Measurements from ENCODE around the gene PKP3. TPM values are rescaled to one million over a fixed set of nuclear protein-coding genes. Genes with fewer than 3 reads are reported as not detected.

PKP3 gene
- total RNA-seq, 2 experiments from 2014 or later: not detected

- no peaks in the 10 kb centered on the region for H3K36me3 ChIP-seq (ENCODE audit: insufficient read depth, low read length)
- no peaks in the 10 kb centered on the region for H3K79me2 ChIP-seq (ENCODE audit: insufficient read depth, low read depth, low read length)
- no TSS peak for BruUV-seq (replicated peaks)
- peak overlapping the region; percentile 54 for H3K4me3 ChIP-seq (ENCODE audit: low read depth, low read length, poor library complexity, severe bottlenecking)
- ChIA-PET CTCF (ENCODE audit: unreplicated experiment) (interaction anchor here (0.6 kb wide), 1 partner anchor 13 kb away, joined by 3 read pairs; no protein-coding TSS in a partner anchor), POLR2A (interaction anchor here (1.2 kb wide), 1 partner anchor 140 kb away, joined by 4 read pairs; no protein-coding TSS in a partner anchor)
- intact Hi-C loops (cut with micrococcal nuclease; ENCODE audit: unreplicated experiment): no loop called here
- TF ChIP-seq, protein P1, sequence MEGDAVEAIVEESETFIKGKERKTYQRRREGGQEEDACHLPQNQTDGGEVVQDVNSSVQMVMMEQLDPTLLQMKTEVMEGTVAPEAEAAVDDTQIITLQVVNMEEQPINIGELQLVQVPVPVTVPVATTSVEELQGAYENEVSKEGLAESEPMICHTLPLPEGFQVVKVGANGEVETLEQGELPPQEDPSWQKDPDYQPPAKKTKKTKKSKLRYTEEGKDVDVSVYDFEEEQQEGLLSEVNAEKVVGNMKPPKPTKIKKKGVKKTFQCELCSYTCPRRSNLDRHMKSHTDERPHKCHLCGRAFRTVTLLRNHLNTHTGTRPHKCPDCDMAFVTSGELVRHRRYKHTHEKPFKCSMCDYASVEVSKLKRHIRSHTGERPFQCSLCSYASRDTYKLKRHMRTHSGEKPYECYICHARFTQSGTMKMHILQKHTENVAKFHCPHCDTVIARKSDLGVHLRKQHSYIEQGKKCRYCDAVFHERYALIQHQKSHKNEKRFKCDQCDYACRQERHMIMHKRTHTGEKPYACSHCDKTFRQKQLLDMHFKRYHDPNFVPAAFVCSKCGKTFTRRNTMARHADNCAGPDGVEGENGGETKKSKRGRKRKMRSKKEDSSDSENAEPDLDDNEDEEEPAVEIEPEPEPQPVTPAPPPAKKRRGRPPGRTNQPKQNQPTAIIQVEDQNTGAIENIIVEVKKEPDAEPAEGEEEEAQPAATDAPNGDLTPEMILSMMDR (conservative IDR thresholded peaks at IDR 0.05; ENCODE audit: low read length): no peak
- no peak for TF ChIP-seq EZH2phosphoT487 (IDR thresholded peaks at IDR 0.05; ENCODE audit: borderline replicate concordance, low read depth, low read length)
- peak overlapping the region; percentile 46; the same call in 1 of the 2 replicates for H2AFZ ChIP-seq (ENCODE audit: low read length)
- H3K27ac ChIP-seq (ENCODE audit: low read depth, low read length, poor library complexity, severe bottlenecking): no peak overlapping the region
- no peaks in the 10 kb centered on the region for H3K9me3 ChIP-seq (ENCODE audit: low read length)
- peak overlapping the region; percentile 39 for H3K4me2 ChIP-seq (ENCODE audit: low read length)
- no peaks in the 10 kb centered on the region for H4K20me1 ChIP-seq (ENCODE audit: insufficient read depth, low read length)
- DNase-seq (ENCODE audit: low spot score): peak; percentile 49
- H3K9me2 ChIP-seq (ENCODE audit: insufficient read depth, low read length): no peaks in the 10 kb centered on the region
- H3K4me1 ChIP-seq (ENCODE audit: insufficient read depth, low read length, poor library complexity, severe bottlenecking): peaks cover 23% of the 10 kb centered on the region
Observed at GRCh38 chr11:414318-414857, 20.4 kb downstream of the PKP3 start.

DNA sequence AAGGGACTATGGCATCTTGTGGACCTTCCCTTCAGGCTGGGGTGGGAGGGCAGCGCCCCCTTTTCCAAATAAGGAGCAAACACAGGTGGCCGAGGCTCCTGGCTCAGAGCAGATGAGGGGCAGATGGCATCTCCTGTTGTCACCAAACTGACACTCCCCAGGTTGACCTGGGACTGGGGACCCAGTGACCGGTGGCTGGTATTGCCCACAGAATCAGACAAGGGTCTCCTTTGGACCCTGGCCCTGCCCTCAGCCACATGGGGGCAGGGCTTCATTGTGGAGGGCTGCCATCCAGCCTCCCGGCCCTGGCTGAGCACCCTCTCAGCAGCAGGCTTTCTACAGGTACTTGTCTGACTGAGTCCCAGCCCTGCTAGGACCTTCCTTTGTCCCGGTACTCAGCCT lies 21.6 kb downstream of the PKP3 start:
- peaks cover 23% of the 10 kb centered on the region for H3K4me1 ChIP-seq (ENCODE audit: insufficient read depth, low read length, poor library complexity, severe bottlenecking)
- no peak overlapping the region; the same call in 1 of the 2 replicates for H2AFZ ChIP-seq (ENCODE audit: low read length)
- BruUV-seq (replicated peaks): no TSS peak
- no peaks in the 10 kb centered on the region for H3K79me2 ChIP-seq (ENCODE audit: insufficient read depth, low read depth, low read length)
- no peaks in the 10 kb centered on the region for H3K9me2 ChIP-seq (ENCODE audit: insufficient read depth, low read length)
- ChIA-PET POLR2A (no interaction called here), CTCF (ENCODE audit: unreplicated experiment) (interaction anchor here (0.6 kb wide), 1 partner anchor 134 kb away, joined by 4 read pairs; no protein-coding TSS in a partner anchor)
- H3K4me2 ChIP-seq (ENCODE audit: low read length): peak overlapping the region; percentile 39; the same call in 1 of the 2 replicates
- no peaks in the 10 kb centered on the region for H3K36me3 ChIP-seq (ENCODE audit: insufficient read depth, low read length)
- no peaks in the 10 kb centered on the region for H4K20me1 ChIP-seq (ENCODE audit: insufficient read depth, low read length)
- intact Hi-C loops (cut with micrococcal nuclease; ENCODE audit: unreplicated experiment): no loop called here
- TF ChIP-seq EZH2phosphoT487 (IDR thresholded peaks at IDR 0.05; ENCODE audit: borderline replicate concordance, low read depth, low read length): no peak
- TF ChIP-seq, protein P1 (conservative IDR thresholded peaks at IDR 0.05; ENCODE audit: low read length): peak; percentile 35
- no peak overlapping the region for H3K27ac ChIP-seq (ENCODE audit: low read depth, low read length, poor library complexity, severe bottlenecking)
- no peaks in the 10 kb centered on the region for H3K9me3 ChIP-seq (ENCODE audit: low read length)
- H3K4me3 ChIP-seq (ENCODE audit: low read depth, low read length, poor library complexity, severe bottlenecking): no peak overlapping the region
- DNase-seq (ENCODE audit: low spot score): no peak

DNA sequence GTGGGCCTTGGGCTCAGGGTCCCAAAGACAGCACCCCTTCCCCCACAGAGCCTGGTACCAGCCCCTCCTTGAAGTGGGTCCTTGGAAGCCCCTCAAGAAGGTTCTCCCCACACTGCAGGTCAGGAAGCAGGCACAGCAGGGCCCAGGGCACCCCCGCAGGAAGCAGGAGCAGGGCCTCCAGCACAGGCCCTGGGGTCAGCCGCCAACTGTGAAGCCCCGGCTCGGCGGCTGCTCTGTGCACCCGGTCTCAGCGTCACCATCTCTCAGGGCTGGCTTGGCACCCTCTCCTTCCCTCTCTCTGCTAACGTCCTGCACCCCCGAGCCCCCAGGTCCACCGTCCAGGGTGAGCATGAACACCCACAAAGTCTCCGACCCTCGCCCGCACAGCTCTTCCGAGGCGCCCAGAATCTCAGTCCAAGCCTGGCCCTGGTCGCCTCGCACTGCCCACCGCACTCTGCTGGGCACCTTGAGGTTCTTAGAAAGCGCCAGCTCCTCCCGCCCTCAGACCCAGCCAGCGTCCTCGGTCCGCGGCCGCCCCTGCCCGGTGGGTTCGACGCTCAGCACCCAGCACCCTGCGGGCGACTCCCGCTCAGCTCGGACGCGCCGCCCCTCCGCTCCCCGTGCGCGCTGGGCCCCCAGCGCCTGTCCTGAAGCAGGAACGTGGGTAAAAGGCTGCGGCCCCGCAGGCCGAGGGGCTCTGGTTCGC lies 22.2 kb downstream of the PKP3 start:
- no peak overlapping the region for H2AFZ ChIP-seq (ENCODE audit: low read length)
- no peak for DNase-seq (ENCODE audit: low spot score)
- intact Hi-C loops (cut with micrococcal nuclease; ENCODE audit: unreplicated experiment): no loop called here
- no peaks in the 10 kb centered on the region for H3K9me2 ChIP-seq (ENCODE audit: insufficient read depth, low read length)
- no peaks in the 10 kb centered on the region for H3K36me3 ChIP-seq (ENCODE audit: insufficient read depth, low read length)
- no TSS peak for BruUV-seq (replicated peaks)
- H3K4me2 ChIP-seq (ENCODE audit: low read length): no peak overlapping the region
- TF ChIP-seq EZH2phosphoT487 (IDR thresholded peaks at IDR 0.05; ENCODE audit: borderline replicate concordance, low read depth, low read length): no peak
- TF ChIP-seq, protein P1 (conservative IDR thresholded peaks at IDR 0.05; ENCODE audit: low read length): no peak
- H3K79me2 ChIP-seq (ENCODE audit: insufficient read depth, low read depth, low read length): no peaks in the 10 kb centered on the region
- H4K20me1 ChIP-seq (ENCODE audit: insufficient read depth, low read length): no peaks in the 10 kb centered on the region
- POLR2A ChIA-PET: no interaction called here
- H3K4me3 ChIP-seq (ENCODE audit: low read depth, low read length, poor library complexity, severe bottlenecking): no peak overlapping the region
- CTCF ChIA-PET (ENCODE audit: unreplicated experiment): interaction anchor here (0.6 kb wide), 1 partner anchor 133 kb away, joined by 4 read pairs; no protein-coding TSS in a partner anchor
- H3K4me1 ChIP-seq (ENCODE audit: insufficient read depth, low read length, poor library complexity, severe bottlenecking): peaks cover 23% of the 10 kb centered on the region
- H3K27ac ChIP-seq (ENCODE audit: low read depth, low read length, poor library complexity, severe bottlenecking): no peak overlapping the region
- no peaks in the 10 kb centered on the region for H3K9me3 ChIP-seq (ENCODE audit: low read length)
